Stimulated activated memory B cell treated with anti-CD40 and anti-IgM and Interleukin-4, amounts not matched to agents 10 μg/mL and 1 μg/mL and 100 μg/mL, for 72 hours (primary cell): Measurements from ENCODE around the gene ZNF791.
"Not testable (repeated sequence)": the region's sequence is repeated elsewhere in the genome, so short reads cannot be mapped to it uniquely, and the experiment has no call there.

Experiments
- ATAC-seq: fragments of 150-1000 bp; cut with Tn5 transposase; 2 replicates; pipeline ENCODE4 v1.10.0; 2021
- H3K27ac Mint-ChIP-seq: one replicate; pipeline ENCODE4 v1.8.0; 2022; ENCODE audit warnings: mild to moderate bottlenecking, mixed read lengths
- H3K27me3 Mint-ChIP-seq: one replicate; pipeline ENCODE4 v1.8.0; 2022; ENCODE audit warnings: mixed read lengths
- H3K36me3 Mint-ChIP-seq: one replicate; pipeline ENCODE4 v1.8.0; 2022; ENCODE audit warnings: mixed read lengths
- H3K4me1 Mint-ChIP-seq: one replicate; pipeline ENCODE4 v1.8.0; 2022; ENCODE audit warnings: mixed read lengths
- H3K4me3 Mint-ChIP-seq: one replicate; pipeline ENCODE4 v1.8.0; 2022; ENCODE audit warnings: mild to moderate bottlenecking, moderate library complexity, mixed read lengths
- H3K9me3 Mint-ChIP-seq: one replicate; pipeline ENCODE4 v1.8.0; 2022; ENCODE audit warnings: mixed read lengths

Gene ZNF791

GRCh38 chr19:12668932-12669269 is 58.2 kb downstream of the ZNF791 start:
- peaks cover 66% of the 10 kb centered on the region for H3K4me1 Mint-ChIP-seq
- peak overlapping the region; percentile 96 for H3K4me3 Mint-ChIP-seq
- H3K27me3 Mint-ChIP-seq, result no peaks in the 10 kb centered on the region
- peak overlapping the region; percentile 100 for H3K27ac Mint-ChIP-seq
- peaks cover 36% of the 10 kb centered on the region for H3K36me3 Mint-ChIP-seq
- no peaks in the 10 kb centered on the region for H3K9me3 Mint-ChIP-seq
- ATAC-seq, result no peak

- H3K9me3 Mint-ChIP-seq, result no peaks in the 10 kb centered on the region
- H3K4me3 Mint-ChIP-seq, result peak overlapping the region; percentile 96
- peaks cover 37% of the 10 kb centered on the region for H3K36me3 Mint-ChIP-seq
- H3K27ac Mint-ChIP-seq, result peak overlapping the region; percentile 100
- no peaks in the 10 kb centered on the region for H3K27me3 Mint-ChIP-seq
- peaks cover 67% of the 10 kb centered on the region for H3K4me1 Mint-ChIP-seq
- ATAC-seq, result peak; percentile 59
Observed at GRCh38 chr19:12669270-12670158, 58.8 kb downstream of the ZNF791 start.

GRCh38 chr19:12670159-12670928 is 59.6 kb downstream of the ZNF791 start:
- Mint-ChIP-seq H3K9me3 (no peaks in the 10 kb centered on the region), H3K27ac (peak overlapping the region; percentile 100), H3K27me3 (no peaks in the 10 kb centered on the region), H3K4me1 (peaks cover 61% of the 10 kb centered on the region), H3K4me3 (peak overlapping the region; percentile 96), H3K36me3 (peaks cover 36% of the 10 kb centered on the region)
- no peak for ATAC-seq

GRCh38 chr19:12672744-12673143 is 62.0 kb downstream of the ZNF791 start:
- Mint-ChIP-seq H3K4me1 (peaks cover 59% of the 10 kb centered on the region), H3K4me3 (no peak overlapping the region), H3K36me3 (peaks cover 51% of the 10 kb centered on the region), H3K27ac (no peak overlapping the region), H3K9me3 (no peaks in the 10 kb centered on the region), H3K27me3 (no peaks in the 10 kb centered on the region)
- no peak for ATAC-seq

GRCh38 chr19:12675399-12675798 is 64.7 kb downstream of the ZNF791 start:
- Mint-ChIP-seq H3K27me3 (no peaks in the 10 kb centered on the region), H3K4me3 (no peak overlapping the region), H3K27ac (no peak overlapping the region), H3K4me1 (peaks cover 48% of the 10 kb centered on the region), H3K36me3 (peaks cover 51% of the 10 kb centered on the region), H3K9me3 (no peaks in the 10 kb centered on the region)
- ATAC-seq, result no peak

- peak overlapping the region; percentile 3 for H3K27ac Mint-ChIP-seq
- peaks cover 54% of the 10 kb centered on the region for H3K36me3 Mint-ChIP-seq
- no peaks in the 10 kb centered on the region for H3K27me3 Mint-ChIP-seq
- no peak overlapping the region for H3K4me3 Mint-ChIP-seq
- ATAC-seq, result no peak
- H3K9me3 Mint-ChIP-seq, result no peaks in the 10 kb centered on the region
- H3K4me1 Mint-ChIP-seq, result peaks cover 46% of the 10 kb centered on the region
Observed at GRCh38 chr19:12675940-12676339, 65.2 kb downstream of the ZNF791 start.

- peaks cover 51% of the 10 kb centered on the region for H3K4me1 Mint-ChIP-seq
- no peak overlapping the region for H3K4me3 Mint-ChIP-seq
- H3K36me3 Mint-ChIP-seq, result peaks cover 58% of the 10 kb centered on the region
- no peaks in the 10 kb centered on the region for H3K27me3 Mint-ChIP-seq
- no peaks in the 10 kb centered on the region for H3K9me3 Mint-ChIP-seq
- peak overlapping the region; percentile 3 for H3K27ac Mint-ChIP-seq
- ATAC-seq, result peak; percentile 67
Observed at GRCh38 chr19:12676384-12676792, 65.7 kb downstream of the ZNF791 start.

- ATAC-seq, result no peak
- peak overlapping the region; percentile 3 for H3K27ac Mint-ChIP-seq
- H3K9me3 Mint-ChIP-seq, result no peaks in the 10 kb centered on the region
- H3K36me3 Mint-ChIP-seq, result peaks cover 57% of the 10 kb centered on the region
- peaks cover 48% of the 10 kb centered on the region for H3K4me1 Mint-ChIP-seq
- no peak overlapping the region for H3K4me3 Mint-ChIP-seq
- no peaks in the 10 kb centered on the region for H3K27me3 Mint-ChIP-seq
Observed at GRCh38 chr19:12676928-12677327, 66.2 kb downstream of the ZNF791 start.

GRCh38 chr19:12678039-12678438 is 67.3 kb downstream of the ZNF791 start:
- Mint-ChIP-seq H3K36me3 (peaks cover 51% of the 10 kb centered on the region), H3K4me1 (peaks cover 43% of the 10 kb centered on the region)
- H3K9me3 Mint-ChIP-seq, H3K27ac Mint-ChIP-seq, H3K27me3 Mint-ChIP-seq, H3K4me3 Mint-ChIP-seq, ATAC-seq: not testable (repeated sequence)

GRCh38 chr19:12680034-12680433 is 69.3 kb downstream of the ZNF791 start:
- peaks cover 36% of the 10 kb centered on the region for H3K36me3 Mint-ChIP-seq
- H3K27me3 Mint-ChIP-seq, result no peaks in the 10 kb centered on the region
- ATAC-seq, result no peak
- peaks cover 31% of the 10 kb centered on the region for H3K4me1 Mint-ChIP-seq
- no peaks in the 10 kb centered on the region for H3K9me3 Mint-ChIP-seq
- H3K4me3 Mint-ChIP-seq, result peak overlapping the region; percentile 12
- H3K27ac Mint-ChIP-seq, result no peak overlapping the region

- peak; percentile 92 for ATAC-seq
- Mint-ChIP-seq H3K27ac (peak within 1 kb of the TSS; percentile 87), H3K36me3 (peaks cover 28% of the 10 kb centered on the region)
Observed at GRCh38 chr19:12681074-12681987, 70.6 kb downstream of the ZNF791 start, which contains the start of gene DHPS. Gene DHPS (minus strand): TSS chr19:12681880. CDS start chr19:12681766, 114 bp downstream.

More at GRCh38 chr19:12681074-12681987, 70.6 kb downstream of the ZNF791 start, which contains the start of gene DHPS:
- H3K4me3 Mint-ChIP-seq, result peak within 1 kb of the TSS; percentile 91
- no peaks in the 10 kb centered on the region for H3K9me3 Mint-ChIP-seq
- no peaks in the 10 kb centered on the region for H3K27me3 Mint-ChIP-seq
- peaks cover 33% of the 10 kb centered on the region for H3K4me1 Mint-ChIP-seq
